ENCODE data around the gene REXO4.

REXO4 gene

GRCh38 chr9:133375116-133375723, 42.6 kb downstream of the REXO4 start:
- H3K36me3 ChIP-seq: peaks cover 37% of the 10 kb centered on the region
- peak overlapping the region; percentile 99 for H3K27ac ChIP-seq
- H3K4me2 ChIP-seq: peak overlapping the region; percentile 96
- TF ChIP-seq Cebpa-rat (IDR thresholded peaks at IDR 0.05): no peak
- peaks cover 55% of the 10 kb centered on the region for H4K20me1 ChIP-seq
- H3K4me1 ChIP-seq: peaks cover 57% of the 10 kb centered on the region
- peak overlapping the region; percentile 98 for H3K4me3 ChIP-seq
- no peaks in the 10 kb centered on the region for H3K27me3 ChIP-seq
- peak overlapping the region; percentile 99 for H3K9ac ChIP-seq
- H3K9me3 ChIP-seq: peaks cover 15% of the 10 kb centered on the region

GRCh38 chr9:133374612-133375115, 43.1 kb downstream of the REXO4 start:
- H4K20me1 ChIP-seq: peaks cover 61% of the 10 kb centered on the region
- peak overlapping the region; percentile 98 for H3K4me3 ChIP-seq
- peak overlapping the region; percentile 99 for H3K27ac ChIP-seq
- H3K4me2 ChIP-seq: peak overlapping the region; percentile 96
- peaks cover 43% of the 10 kb centered on the region for H3K36me3 ChIP-seq
- H3K27me3 ChIP-seq: no peaks in the 10 kb centered on the region
- H3K9ac ChIP-seq: peak overlapping the region; percentile 99
- H3K4me1 ChIP-seq: peaks cover 63% of the 10 kb centered on the region
- peaks cover 15% of the 10 kb centered on the region for H3K9me3 ChIP-seq
- no peak for TF ChIP-seq Cebpa-rat (IDR thresholded peaks at IDR 0.05)

- Histone ChIP-seq H3K27ac (no peak overlapping the region), H3K4me2 (peak overlapping the region; percentile 48), H3K27me3 (no peaks in the 10 kb centered on the region), H3K4me1 (peaks cover 70% of the 10 kb centered on the region), H3K4me3 (no peak overlapping the region), H3K9ac (peak overlapping the region; percentile 63), H3K36me3 (peaks cover 68% of the 10 kb centered on the region), H4K20me1 (peaks cover 86% of the 10 kb centered on the region), H3K9me3 (no peaks in the 10 kb centered on the region)
- TF ChIP-seq Cebpa-rat (IDR thresholded peaks at IDR 0.05): no peak
Observed at GRCh38 chr9:133372144-133372543, 45.7 kb downstream of the REXO4 start.

DNA sequence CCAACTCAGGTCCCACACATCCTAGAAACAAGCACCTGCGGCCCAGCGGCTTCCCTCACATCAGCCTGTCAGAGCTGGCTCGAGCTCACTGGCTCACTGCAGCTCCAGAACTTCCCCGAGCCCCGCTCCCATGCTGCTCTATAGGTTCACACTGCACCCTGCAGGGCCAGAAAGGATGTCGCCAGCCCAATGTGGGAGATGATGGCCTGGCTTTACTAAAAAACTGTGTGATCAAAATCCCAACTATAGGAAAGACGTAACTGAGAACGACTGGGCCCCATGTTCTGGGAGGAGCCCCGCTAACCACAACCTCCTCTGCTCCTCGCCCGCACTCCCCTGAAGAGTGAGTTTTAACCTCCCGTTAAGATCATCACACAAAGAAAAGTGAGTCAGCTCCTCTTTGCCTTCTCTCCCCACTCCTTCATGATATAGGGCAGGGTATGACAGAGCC, 46.5 kb downstream of the REXO4 start:
- H3K4me1 ChIP-seq: peaks cover 62% of the 10 kb centered on the region
- 0 out of 2 replicates have a peak overlapping the region, but pooled peaks have one; percentile 14 for H3K27ac ChIP-seq
- no peaks in the 10 kb centered on the region for H3K9me3 ChIP-seq
- H3K36me3 ChIP-seq: peaks cover 76% of the 10 kb centered on the region
- H3K4me2 ChIP-seq: peak overlapping the region; percentile 48
- H3K27me3 ChIP-seq: no peaks in the 10 kb centered on the region
- peaks cover 94% of the 10 kb centered on the region for H4K20me1 ChIP-seq
- no peak overlapping the region for H3K4me3 ChIP-seq
- H3K9ac ChIP-seq: peak overlapping the region; percentile 63
- no peak for TF ChIP-seq Cebpa-rat (IDR thresholded peaks at IDR 0.05)

GRCh38 chr9:133370685-133371084, 47.1 kb downstream of the REXO4 start:
- Histone ChIP-seq H3K4me2 (0 out of 2 replicates have a peak overlapping the region, but pooled peaks have one; percentile 48), H3K9ac (peak overlapping the region; percentile 63)

GRCh38 chr9:133369933-133370332, 47.9 kb downstream of the REXO4 start:
- Histone ChIP-seq H4K20me1 (peaks cover 100% of the 10 kb centered on the region), H3K27me3 (no peaks in the 10 kb centered on the region), H3K27ac (no peak overlapping the region), H3K4me3 (no peak overlapping the region), H3K9me3 (no peaks in the 10 kb centered on the region), H3K9ac (0 out of 2 replicates have a peak overlapping the region, but pooled peaks have one; percentile 16), H3K36me3 (peaks cover 90% of the 10 kb centered on the region), H3K4me2 (0 out of 2 replicates have a peak overlapping the region, but pooled peaks have one; percentile 23), H3K4me1 (peaks cover 66% of the 10 kb centered on the region)
- TF ChIP-seq Cebpa-rat (IDR thresholded peaks at IDR 0.05): no peak

More at GRCh38 chr9:133370685-133371084, 47.1 kb downstream of the REXO4 start:
- TF ChIP-seq Cebpa-rat (IDR thresholded peaks at IDR 0.05): no peak
- Histone ChIP-seq H3K27me3 (no peaks in the 10 kb centered on the region), H3K36me3 (peaks cover 82% of the 10 kb centered on the region), H4K20me1 (peaks cover 100% of the 10 kb centered on the region), H3K9me3 (no peaks in the 10 kb centered on the region), H3K27ac (no peak overlapping the region), H3K4me3 (no peak overlapping the region), H3K4me1 (peaks cover 62% of the 10 kb centered on the region)

DNA sequence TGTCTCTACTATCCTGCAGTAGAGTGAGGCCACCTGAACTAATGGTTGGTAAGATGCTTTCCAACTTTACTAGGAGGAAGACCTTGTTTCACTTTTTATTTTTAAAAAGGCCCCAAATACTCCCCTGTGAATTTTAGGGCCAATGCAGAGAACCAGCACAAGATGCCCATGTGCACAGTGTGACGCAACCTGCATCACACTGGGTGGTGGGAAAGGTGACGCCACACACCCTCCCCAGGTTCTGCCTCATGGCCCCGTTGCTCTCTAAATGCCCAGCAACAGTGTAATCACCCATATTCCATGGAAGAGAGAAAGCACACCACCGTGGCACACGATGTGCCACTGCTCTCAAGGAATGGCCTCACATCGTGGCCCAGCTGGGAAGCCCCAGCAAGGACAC, 48.4 kb downstream of the REXO4 start:
- Histone ChIP-seq H3K4me1 (peaks cover 63% of the 10 kb centered on the region), H3K9me3 (no peaks in the 10 kb centered on the region), H3K36me3 (peaks cover 94% of the 10 kb centered on the region), H4K20me1 (peaks cover 99% of the 10 kb centered on the region), H3K27me3 (no peaks in the 10 kb centered on the region), H3K4me2 (0 out of 2 replicates have a peak overlapping the region, but pooled peaks have one; percentile 23), H3K4me3 (no peak overlapping the region), H3K9ac (0 out of 2 replicates have a peak overlapping the region, but pooled peaks have one; percentile 16), H3K27ac (no peak overlapping the region)
- no peak for TF ChIP-seq Cebpa-rat (IDR thresholded peaks at IDR 0.05)

GRCh38 chr9:133368249-133368881, 49.4 kb downstream of the REXO4 start:
- TF ChIP-seq Cebpa-rat (IDR thresholded peaks at IDR 0.05): no peak

GRCh38 chr9:133367778-133368177, 50.0 kb downstream of the REXO4 start:
- Histone ChIP-seq H3K9me3 (no peaks in the 10 kb centered on the region), H3K27ac (no peak overlapping the region), H3K9ac (0 out of 2 replicates have a peak overlapping the region, but pooled peaks have one; percentile 9), H3K4me3 (no peak overlapping the region), H3K4me2 (no peak overlapping the region), H3K27me3 (no peaks in the 10 kb centered on the region), H3K4me1 (peaks cover 47% of the 10 kb centered on the region), H3K36me3 (peaks cover 99% of the 10 kb centered on the region), H4K20me1 (peaks cover 99% of the 10 kb centered on the region)
- no peak for TF ChIP-seq Cebpa-rat (IDR thresholded peaks at IDR 0.05)

More at GRCh38 chr9:133368249-133368881, 49.4 kb downstream of the REXO4 start:
- Histone ChIP-seq H3K4me2 (0 out of 2 replicates have a peak overlapping the region, but pooled peaks have one; percentile 23), H3K36me3 (peaks cover 99% of the 10 kb centered on the region), H3K9me3 (no peaks in the 10 kb centered on the region), H3K4me3 (no peak overlapping the region), H3K27me3 (no peaks in the 10 kb centered on the region), H3K9ac (0 out of 2 replicates have a peak overlapping the region, but pooled peaks have one; percentile 9), H3K4me1 (peaks cover 53% of the 10 kb centered on the region), H3K27ac (no peak overlapping the region), H4K20me1 (peaks cover 99% of the 10 kb centered on the region)

DNA sequence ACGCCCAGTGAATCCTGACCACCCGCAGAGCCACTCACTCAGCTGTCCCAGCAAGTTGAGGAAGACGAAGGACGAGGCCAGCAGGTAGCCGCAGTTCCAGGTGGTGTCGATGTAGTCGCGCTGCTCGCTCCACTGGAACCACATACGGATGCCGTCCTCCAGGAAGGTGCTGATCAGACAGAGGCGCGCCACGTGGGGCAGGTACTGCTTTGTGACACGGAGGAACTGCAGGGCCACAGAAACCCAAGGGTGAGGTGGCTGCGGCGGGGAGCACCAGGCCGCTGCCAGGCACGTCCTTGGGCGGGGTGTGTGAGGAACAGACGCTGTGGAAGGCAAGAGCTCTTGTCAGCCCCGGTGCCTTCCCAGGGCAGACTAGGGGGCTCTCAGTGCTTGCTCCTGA, 50.6 kb downstream of the REXO4 start:
- no peak for TF ChIP-seq Cebpa-rat (IDR thresholded peaks at IDR 0.05)
- no peak overlapping the region for H3K4me3 ChIP-seq
- no peaks in the 10 kb centered on the region for H3K9me3 ChIP-seq
- H4K20me1 ChIP-seq: peaks cover 99% of the 10 kb centered on the region
- no peaks in the 10 kb centered on the region for H3K27me3 ChIP-seq
- peaks cover 46% of the 10 kb centered on the region for H3K4me1 ChIP-seq
- peaks cover 99% of the 10 kb centered on the region for H3K36me3 ChIP-seq
- no peak overlapping the region for H3K27ac ChIP-seq
- no peak overlapping the region for H3K9ac ChIP-seq
- no peak overlapping the region for H3K4me2 ChIP-seq
